Astrocyte (in vitro differentiated cells and primary cell): ENCODE data around the gene RENBP. TPM values are rescaled to one million over a fixed set of nuclear protein-coding genes. Genes with fewer than 3 reads are reported as not detected.
A peak's percentile ranks its signal among the peaks of the same experiment; 100 is the strongest.

Experiments
- DNase-seq: peaks from one replicate; pipeline ENCODE4 v3.0.0-alpha.2; 2010; ENCODE audit warnings: low read depth
- FAIRE-seq: peaks from 2 replicates; lab custom pipeline; 2011; peaks lifted over from hg19 to GRCh38; lab: Jason Lieb, UNC
- H2AFZ ChIP-seq: 2 replicates; pipeline ENCODE4 v1.6.0; 2012; ENCODE audit warnings: low read depth, low read length, inconsistent platforms
- H3K27ac ChIP-seq: 2 replicates; pipeline ENCODE4 v1.5.1; 2011; ENCODE audit warnings: low read depth, low read length, inconsistent platforms
- H3K27me3 ChIP-seq: 2 replicates; pipeline ENCODE4 v1.6.0; 2011; ENCODE audit warnings: low read length, inconsistent platforms; ENCODE audit not compliant: insufficient read depth
- H3K36me3 ChIP-seq: 2 replicates; pipeline ENCODE4 v1.5.1; 2011; ENCODE audit warnings: low read length, inconsistent platforms; ENCODE audit not compliant: insufficient read depth
- H3K4me1 ChIP-seq: 2 replicates; pipeline ENCODE4 v1.5.1; 2011; ENCODE audit warnings: low read length, inconsistent platforms; ENCODE audit not compliant: insufficient read depth
- H3K4me2 ChIP-seq: 2 replicates; pipeline ENCODE4 v1.6.0; 2012; ENCODE audit warnings: low read length, inconsistent platforms
- H3K4me3 ChIP-seq: 2 replicates; pipeline ENCODE4 v1.5.1; 2011; ENCODE audit warnings: low read depth, mild to moderate bottlenecking, low read length, inconsistent platforms; ENCODE audit not compliant: insufficient read depth
- H3K79me2 ChIP-seq: 2 replicates; pipeline ENCODE4 v1.6.0; 2012; ENCODE audit warnings: mild to moderate bottlenecking, low read length, inconsistent platforms; ENCODE audit not compliant: insufficient read depth
- H3K9ac ChIP-seq: 2 replicates; pipeline ENCODE4 v1.6.0; 2012; ENCODE audit warnings: mild to moderate bottlenecking, low read length, inconsistent platforms
- H3K9me3 ChIP-seq: 2 replicates; pipeline ENCODE4 v1.5.1; 2012; ENCODE audit warnings: low read depth, mild to moderate bottlenecking, low read length, inconsistent platforms; ENCODE audit not compliant: insufficient read depth
- H4K20me1 ChIP-seq: 2 replicates; pipeline ENCODE4 v1.6.0; 2012; ENCODE audit warnings: low read length, inconsistent platforms; ENCODE audit not compliant: insufficient read depth
- H3K27ac Mint-ChIP-seq: one replicate; pipeline ENCODE4 v1.8.0; 2021; ENCODE audit warnings: mild to moderate bottlenecking, mixed read lengths; ENCODE audit not compliant: unreplicated experiment
- H3K27me3 Mint-ChIP-seq: one replicate; pipeline ENCODE4 v1.8.0; 2021; ENCODE audit warnings: low read depth, mixed read lengths; ENCODE audit not compliant: unreplicated experiment
- H3K36me3 Mint-ChIP-seq: one replicate; pipeline ENCODE4 v1.8.0; 2021; ENCODE audit warnings: low read depth, mixed read lengths; ENCODE audit not compliant: unreplicated experiment
- H3K4me1 Mint-ChIP-seq: one replicate; pipeline ENCODE4 v1.8.0; 2021; ENCODE audit warnings: low read depth, mixed read lengths; ENCODE audit not compliant: unreplicated experiment
- H3K4me3 Mint-ChIP-seq: one replicate; pipeline ENCODE4 v1.8.0; 2021; ENCODE audit warnings: mild to moderate bottlenecking, moderate library complexity, mixed read lengths; ENCODE audit not compliant: unreplicated experiment
- H3K9me3 Mint-ChIP-seq: one replicate; pipeline ENCODE4 v1.8.0; 2021; ENCODE audit warnings: mild to moderate bottlenecking, mixed read lengths; ENCODE audit not compliant: unreplicated experiment
- CTCF ChIP-seq: IDR thresholded peaks from 2 replicates; pipeline ENCODE4 v1.5.1; 2011; ENCODE audit warnings: low read depth, mild to moderate bottlenecking, inconsistent platforms, low read length, moderate library complexity; ENCODE audit not compliant: insufficient read depth
- EZH2 ChIP-seq: IDR thresholded peaks from 2 replicates; pipeline ENCODE4 v1.6.1; 2012; ENCODE audit warnings: mild to moderate bottlenecking, low read length, inconsistent platforms; ENCODE audit not compliant: insufficient read depth
- total RNA-seq: library from RNA; stranded (reverse); gene quantifications from 2 replicates; pipeline ENCODE4 v1.2.1, GENCODE V29; 2021

RENBP gene
- total RNA-seq, 1 donor from 2014 or later: 2.2 TPM

DNA sequence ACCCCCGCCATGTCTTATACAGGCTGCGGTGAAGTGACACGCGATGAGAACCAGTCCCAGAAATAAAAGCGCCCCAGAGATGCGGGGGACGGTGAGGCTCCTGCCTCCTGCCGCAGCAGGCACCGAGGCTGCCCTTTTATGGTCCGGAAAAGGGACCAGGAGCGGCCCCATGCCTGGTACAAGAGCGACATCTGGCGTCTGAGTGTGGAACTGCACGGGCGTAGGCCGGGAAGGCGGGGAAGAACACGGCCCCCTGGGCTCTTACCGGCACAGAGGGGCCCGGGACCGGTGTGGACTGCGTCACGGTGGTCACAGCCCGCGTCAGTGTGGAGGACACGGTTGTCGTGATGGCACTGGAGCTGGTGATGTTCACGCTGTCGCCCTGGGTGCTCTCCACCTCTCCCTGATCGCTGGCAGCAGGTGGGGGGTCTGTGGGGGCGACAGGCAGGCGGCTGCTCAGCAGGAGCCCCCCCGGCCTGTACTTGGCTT lies 8.9 kb upstream of the RENBP start:
- DNase-seq: peak; percentile 14
- Mint-ChIP-seq H3K27me3 (no peaks in the 10 kb centered on the region), H3K9me3 (no peaks in the 10 kb centered on the region), H3K36me3 (peaks cover 5% of the 10 kb centered on the region), H3K27ac (peak overlapping the region; percentile 34), H3K4me1 (peaks cover 2% of the 10 kb centered on the region), H3K4me3 (no peak overlapping the region)
- Histone ChIP-seq H3K4me1 (peaks cover 4% of the 10 kb centered on the region), H3K27me3 (no peaks in the 10 kb centered on the region), H3K79me2 (peaks cover 7% of the 10 kb centered on the region), H3K9me3 (no peaks in the 10 kb centered on the region), H3K36me3 (peaks cover 6% of the 10 kb centered on the region), H3K4me2 (no peak overlapping the region), H4K20me1 (no peaks in the 10 kb centered on the region), H3K4me3 (no peak overlapping the region), H2AFZ (no peak overlapping the region), H3K27ac (no peak overlapping the region), H3K9ac (peak overlapping the region; percentile 35)
- no peak for FAIRE-seq
- TF ChIP-seq EZH2 (no peak), CTCF (peak; percentile 56)

DNA sequence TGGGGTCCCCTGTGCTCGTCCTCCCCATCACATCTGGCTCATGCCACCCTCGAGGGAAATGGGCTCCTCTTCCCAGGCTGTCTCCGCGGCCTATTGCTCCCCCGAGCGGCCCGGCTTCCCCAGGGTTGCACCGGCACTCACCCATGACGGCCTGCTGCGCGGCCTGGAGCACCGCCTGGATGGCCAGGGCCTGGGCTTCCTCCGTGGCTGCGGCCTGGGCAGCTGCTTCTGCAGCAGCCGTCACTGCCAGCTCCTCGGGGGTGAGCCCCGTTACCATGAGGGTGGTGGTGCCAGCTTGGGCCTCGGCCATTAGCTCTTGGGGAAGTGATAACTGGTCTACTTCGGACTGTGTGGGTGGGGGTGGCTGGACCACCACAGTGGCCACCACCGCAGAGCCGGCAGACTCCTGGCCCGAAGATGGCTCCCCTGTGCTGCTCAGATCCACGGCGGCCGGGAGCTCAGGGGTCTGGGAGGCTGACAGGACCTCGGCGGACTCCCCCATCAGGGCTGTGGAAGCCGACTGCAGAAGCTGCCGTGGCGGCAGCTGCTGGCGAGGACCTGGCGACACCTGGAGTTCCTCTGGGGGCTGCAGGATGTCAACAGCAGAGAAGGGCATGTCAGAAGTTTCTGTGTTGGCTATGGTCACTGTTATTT lies 8.1 kb upstream of the RENBP start:
- DNase-seq (no peak), FAIRE-seq (no peak)
- H3K27me3 ChIP-seq: no peaks in the 10 kb centered on the region
- Mint-ChIP-seq H3K36me3 (peaks cover 3% of the 10 kb centered on the region), H3K4me1 (peaks cover 3% of the 10 kb centered on the region), H3K9me3 (no peaks in the 10 kb centered on the region), H3K27me3 (no peaks in the 10 kb centered on the region), H3K4me3 (no peak overlapping the region), H3K27ac (no peak overlapping the region)
- peak overlapping the region; percentile 35 for H3K9ac ChIP-seq
- no peak overlapping the region for H3K4me2 ChIP-seq
- no peak overlapping the region for H3K4me3 ChIP-seq
- H3K36me3 ChIP-seq: peaks cover 3% of the 10 kb centered on the region
- H3K4me1 ChIP-seq: peaks cover 4% of the 10 kb centered on the region
- H2AFZ ChIP-seq: no peak overlapping the region
- TF ChIP-seq EZH2 (no peak), CTCF (no peak)
- no peak overlapping the region for H3K27ac ChIP-seq
- no peaks in the 10 kb centered on the region for H3K9me3 ChIP-seq
- no peaks in the 10 kb centered on the region for H4K20me1 ChIP-seq
- peaks cover 7% of the 10 kb centered on the region for H3K79me2 ChIP-seq
